ENCODE data around the gene TAS2R50.

DNA sequence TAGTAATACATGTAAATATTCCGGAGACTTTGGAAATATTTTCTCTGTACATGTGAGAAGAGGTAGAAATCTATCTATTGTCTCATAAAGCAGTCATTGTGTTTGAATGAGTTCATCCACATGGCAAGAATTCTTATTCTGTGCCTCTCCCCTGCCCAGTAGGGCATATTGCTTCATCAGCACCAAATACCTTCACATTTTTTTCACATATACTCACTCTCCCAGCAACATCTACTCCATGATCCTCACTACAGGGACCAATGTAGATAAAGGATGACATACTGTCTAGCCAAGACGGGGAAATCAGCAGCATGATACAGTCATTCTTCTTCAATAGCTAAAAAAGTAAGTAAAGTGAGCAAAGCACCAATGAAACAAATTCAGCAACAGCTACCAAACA lies 46.3 kb downstream of the TAS2R50 start:
- TF ChIP-seq CTCF (conservative IDR thresholded peaks at IDR 0.05; ENCODE audit: low read depth in 2 of 2) (no peak), POLR2AphosphoS5 (IDR thresholded peaks at IDR 0.05; ENCODE audit: low read depth) (no peak)

All from GM23338 (cell line).